Fibroblast of skin of abdomen (primary cell): ENCODE data around the gene EXOSC3.
"Not testable (repeated sequence)": the region's sequence is repeated elsewhere in the genome, so short reads cannot be mapped to it uniquely, and the experiment has no call there.

Experiments used
- DNase-seq: peaks from one replicate; pipeline ENCODE4 v3.0.0-alpha.2; 2013

The EXOSC3 gene

GRCh38 chr9:37775216-37775919 lies 9.5 kb downstream of the EXOSC3 start:
- no peak for DNase-seq

DNA sequence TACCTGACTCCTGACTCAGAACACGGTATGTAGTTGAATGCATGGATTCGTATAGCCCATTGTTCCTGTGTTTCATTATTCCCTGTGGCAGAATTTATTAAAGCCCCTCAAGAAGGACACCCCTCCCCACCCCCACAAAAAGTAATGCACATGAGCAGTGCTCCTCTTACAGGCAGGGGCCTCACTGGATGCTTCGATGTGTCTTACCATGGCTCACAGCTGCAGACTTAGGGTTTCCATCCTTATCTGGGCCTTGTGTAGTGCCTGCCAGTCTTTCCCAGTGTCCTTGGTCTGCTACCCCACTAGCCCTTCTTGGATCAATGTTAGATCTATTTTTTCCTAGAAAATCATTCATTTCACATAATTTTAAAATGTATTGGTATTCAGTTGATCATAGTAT lies 14.9 kb downstream of the EXOSC3 start:
- no peak for DNase-seq

- no peak for DNase-seq
Measured at GRCh38 chr9:37769306-37769705, 15.6 kb downstream of the EXOSC3 start.

GRCh38 chr9:37765263-37765662 lies 19.6 kb downstream of the EXOSC3 start:
- not testable (repeated sequence) for DNase-seq

DNA sequence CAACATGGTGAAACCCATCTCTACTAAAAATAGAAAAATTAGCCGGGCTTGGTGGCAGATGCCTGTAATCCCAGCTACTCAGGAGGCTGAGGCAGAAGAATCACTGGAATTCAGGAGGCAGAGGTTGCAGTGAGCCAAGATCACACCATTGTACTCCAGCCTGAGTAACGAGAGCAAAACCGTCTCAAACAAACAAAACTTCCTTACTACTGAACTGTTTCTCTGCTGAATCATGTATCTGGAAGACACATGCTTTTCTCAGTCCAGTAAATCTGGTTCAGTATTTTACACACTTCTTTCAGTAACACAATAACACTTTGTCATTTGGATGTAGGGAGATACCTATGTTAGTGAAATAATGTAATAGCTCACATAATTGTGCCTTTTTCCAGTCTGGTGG lies 23.4 kb downstream of the EXOSC3 start:
- DNase-seq: peak; percentile 73

DNA sequence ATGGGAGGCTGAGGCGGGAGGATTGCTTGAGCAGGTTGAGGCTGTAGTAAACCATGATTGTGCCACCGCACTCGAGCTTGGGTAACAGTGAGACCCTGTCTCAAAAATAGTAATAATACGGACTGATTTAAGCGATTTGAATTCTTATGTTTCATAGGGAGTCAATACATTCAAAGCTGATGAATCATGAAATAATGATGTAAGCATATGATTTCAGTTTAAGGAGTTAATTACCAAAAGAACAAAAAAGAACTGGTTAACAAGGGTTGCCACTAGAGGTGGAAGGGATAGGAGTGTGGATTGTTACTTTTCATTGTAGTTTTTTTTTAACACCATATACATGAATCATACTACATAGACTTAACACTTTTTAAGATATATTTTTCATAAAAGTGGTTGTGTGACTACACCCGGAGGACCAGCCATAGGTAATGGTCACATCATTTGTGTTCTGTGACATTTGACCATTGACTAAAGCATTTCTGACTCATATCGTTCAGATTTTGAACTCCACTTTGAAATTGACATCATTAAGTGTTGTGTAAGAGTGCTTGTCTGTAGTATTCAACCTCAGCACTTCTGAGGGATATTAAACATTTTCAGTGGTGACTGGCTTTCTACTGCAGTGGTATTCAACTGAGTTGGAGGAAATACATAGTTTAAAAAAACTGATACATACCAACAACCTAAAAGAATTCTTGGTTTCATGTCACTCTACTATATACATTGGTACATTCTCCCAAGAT lies 24.3 kb downstream of the EXOSC3 start:
- peak; percentile 71 for DNase-seq

- no peak for DNase-seq
Measured at GRCh38 chr9:37758747-37759146, 26.1 kb downstream of the EXOSC3 start.

- DNase-seq: peak; percentile 72
Measured at GRCh38 chr9:37753489-37754190, 31.2 kb downstream of the EXOSC3 start, which contains the start of gene TRMT10B. TSS of gene TRMT10B (plus strand) at chr9:37753805. CDS start at chr9:37761932, 8,127 bp downstream.

GRCh38 chr9:37752642-37753488 lies 32.0 kb downstream of the EXOSC3 start:
- DNase-seq: no peak

DNA sequence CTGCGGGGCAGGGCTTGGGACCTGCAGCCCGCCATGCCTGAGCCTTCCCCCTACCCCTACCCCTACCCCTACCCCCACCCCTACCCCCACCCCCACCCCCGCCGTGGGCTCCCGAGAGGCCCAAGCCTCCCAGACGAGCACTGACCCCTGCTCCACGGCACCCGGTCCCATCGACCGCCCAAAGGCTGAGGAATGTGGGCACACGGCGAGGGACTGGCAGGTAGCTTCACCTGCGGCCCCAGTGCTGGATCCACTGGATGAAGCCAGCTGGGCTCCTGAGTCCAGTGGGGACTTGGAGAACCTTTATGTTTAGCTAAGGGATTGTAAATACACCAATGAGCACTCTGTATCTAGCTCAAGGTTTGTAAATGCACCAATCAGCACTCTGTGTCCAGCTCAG lies 32.8 kb downstream of the EXOSC3 start:
- DNase-seq: not testable (repeated sequence)

- DNase-seq: not testable (repeated sequence)
Measured at GRCh38 chr9:37751704-37752103, 33.2 kb downstream of the EXOSC3 start.

DNA sequence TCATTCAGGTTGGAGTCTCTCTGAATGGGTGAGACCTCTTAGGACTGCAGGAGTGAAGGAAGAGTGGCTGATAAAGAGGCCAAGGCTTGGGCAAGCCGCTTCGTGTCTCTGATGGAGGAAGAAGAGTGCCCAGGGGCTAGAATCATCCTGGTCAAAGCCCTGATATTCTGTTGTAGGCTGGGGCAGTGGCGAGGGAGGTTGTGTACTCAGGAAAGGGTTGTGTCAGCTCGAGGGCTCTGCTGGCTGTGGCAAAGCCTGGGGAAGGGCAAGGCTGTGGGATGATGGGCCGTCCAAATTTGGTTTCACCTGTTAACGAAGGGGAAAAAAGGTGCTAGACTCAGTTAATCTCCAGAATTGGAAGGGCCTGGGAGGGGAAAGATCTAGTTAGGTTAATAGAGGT lies 33.7 kb downstream of the EXOSC3 start:
- no peak for DNase-seq

DNA sequence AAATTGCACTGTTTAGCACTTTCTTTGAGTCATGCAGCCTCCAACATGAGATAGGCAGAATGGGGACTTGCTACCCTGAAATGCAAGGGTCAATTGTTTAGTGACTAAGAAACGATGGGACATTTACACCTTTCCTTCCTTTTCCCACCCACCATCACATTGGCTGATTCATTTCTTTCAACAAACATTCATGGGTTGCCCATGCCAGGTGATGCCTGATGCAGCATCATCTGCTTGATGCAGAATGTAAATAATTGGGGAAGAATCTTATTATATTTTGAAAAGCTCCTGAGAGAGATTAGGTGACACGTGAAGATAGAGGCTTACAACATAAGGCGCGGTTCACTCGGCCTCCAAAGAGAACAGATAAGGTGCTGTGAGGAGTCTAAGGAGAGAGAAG lies 35.7 kb downstream of the EXOSC3 start:
- DNase-seq: no peak

GRCh38 chr9:37747271-37747753 lies 37.6 kb downstream of the EXOSC3 start:
- peak; percentile 54 for DNase-seq

GRCh38 chr9:37746448-37747270 lies 38.2 kb downstream of the EXOSC3 start:
- DNase-seq: peak; percentile 20

GRCh38 chr9:37745970-37746369 lies 38.9 kb downstream of the EXOSC3 start:
- no peak for DNase-seq

DNA sequence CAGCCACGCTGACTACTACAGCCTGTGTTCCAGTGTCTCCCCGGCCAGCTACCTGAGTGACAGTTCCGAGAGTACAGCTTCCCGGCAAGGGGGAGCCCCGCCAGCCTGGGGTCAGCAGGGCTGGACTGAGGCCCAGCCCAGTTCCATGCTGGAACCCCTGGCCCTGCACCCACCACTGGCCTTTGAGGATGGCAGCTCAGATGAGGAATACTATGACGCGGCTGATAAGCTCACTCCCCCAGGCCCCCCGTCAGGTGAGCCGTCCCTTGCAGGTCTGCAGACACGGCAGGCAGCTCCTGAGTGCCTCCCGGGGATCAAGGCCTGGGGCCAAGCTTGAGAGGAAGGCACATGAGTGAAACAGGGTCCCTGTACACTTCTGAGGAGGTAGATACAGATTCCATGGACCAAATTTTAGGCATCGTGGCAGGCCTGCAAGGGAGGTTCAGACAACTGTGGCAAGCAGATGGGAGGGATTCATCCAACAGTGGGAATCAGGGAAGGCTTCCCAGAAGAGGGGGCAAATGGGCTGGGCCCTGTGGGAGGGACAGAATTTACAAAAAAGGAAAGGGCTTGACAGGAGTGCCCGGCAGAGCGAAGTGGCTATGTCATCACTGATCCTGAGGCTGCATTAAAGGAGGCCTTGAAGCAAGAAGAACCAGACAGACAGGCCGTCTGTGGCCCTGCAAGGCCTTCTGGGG lies 44.1 kb downstream of the EXOSC3 start:
- DNase-seq: no peak

GRCh38 chr9:37740128-37740527 lies 44.7 kb downstream of the EXOSC3 start:
- DNase-seq: no peak

DNA sequence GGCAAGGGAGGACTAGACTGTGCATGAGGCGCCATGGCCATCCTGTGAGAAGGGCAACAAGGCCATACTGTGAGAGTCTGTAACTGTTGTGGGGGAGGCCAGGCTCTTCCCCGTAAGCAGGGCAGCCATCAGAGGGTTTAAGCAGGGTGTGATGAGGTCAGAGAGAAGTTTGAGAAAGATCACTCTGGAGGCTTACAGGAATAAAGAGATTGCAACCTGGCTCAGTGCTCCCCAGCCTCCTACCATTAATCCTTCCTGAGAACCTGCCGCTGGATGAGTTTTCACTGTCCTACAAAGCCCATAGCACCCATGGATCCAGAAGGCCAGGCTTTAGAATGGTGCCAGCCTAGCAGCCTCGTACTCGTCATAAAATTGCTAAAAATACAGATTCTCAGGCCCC lies 45.6 kb downstream of the EXOSC3 start:
- DNase-seq: no peak

DNA sequence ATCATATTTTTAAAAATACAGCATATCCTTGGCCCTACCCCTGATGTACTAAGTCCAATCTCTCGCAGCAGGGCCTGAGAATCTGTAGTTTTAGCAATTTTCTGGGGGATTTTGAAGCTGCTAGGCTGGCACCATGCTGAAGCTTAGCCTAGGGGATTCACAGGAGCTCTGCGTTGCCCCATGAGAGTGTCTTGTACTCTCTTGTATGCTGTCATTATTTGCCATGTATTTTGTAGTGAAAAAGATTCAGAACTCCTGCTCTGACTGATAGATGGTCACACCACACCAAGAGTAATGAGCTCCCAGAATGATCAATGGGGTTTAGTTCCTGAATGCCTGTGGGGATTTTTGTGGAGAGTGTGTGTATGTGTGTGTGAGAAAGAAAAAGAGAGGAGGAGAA lies 51.9 kb downstream of the EXOSC3 start:
- DNase-seq: no peak
